Measurements from ENCODE around the gene PPM1L.

Gene PPM1L

GRCh38 chr3:160790726-160791125 lies 34.7 kb downstream of the PPM1L start:
- no peaks in the 10 kb centered on the region for H3K27me3 ChIP-seq (ENCODE audit: insufficient read depth, low read length)
- no peaks in the 10 kb centered on the region for H3K36me3 ChIP-seq (ENCODE audit: insufficient read depth, low read length)
- no peak overlapping the region for H3K9ac ChIP-seq (ENCODE audit: low read depth, low read length)
- H3K9me3 ChIP-seq (ENCODE audit: insufficient read depth, low read depth, low read length) = 0 out of 2 replicates have a peak, but pooled peaks cover 10% of the 10 kb centered on the region
- no peak overlapping the region for H3K4me3 ChIP-seq (ENCODE audit: low read length)
- peaks cover 17% of the 10 kb centered on the region for H3K4me1 ChIP-seq (ENCODE audit: insufficient read depth, low read length)
- H3K27ac ChIP-seq (ENCODE audit: low read depth, low read length) = no peak overlapping the region
- 79% methylated on average over 2 of the region's 2 CpGs for WGBS

GRCh38 chr3:160792540-160792939 lies 36.5 kb downstream of the PPM1L start:
- whole genome bisulfite sequencing = 80% methylated on average over 2 of the region's 2 CpGs
- Histone ChIP-seq H3K4me3 (ENCODE audit: low read length) (no peak overlapping the region), H3K9ac (ENCODE audit: low read depth, low read length) (no peak overlapping the region), H3K27ac (ENCODE audit: low read depth, low read length) (no peak overlapping the region), H3K36me3 (ENCODE audit: insufficient read depth, low read length) (no peaks in the 10 kb centered on the region), H3K9me3 (ENCODE audit: insufficient read depth, low read depth, low read length) (0 out of 2 replicates have a peak, but pooled peaks cover 4% of the 10 kb centered on the region), H3K27me3 (ENCODE audit: insufficient read depth, low read length) (no peaks in the 10 kb centered on the region), H3K4me1 (ENCODE audit: insufficient read depth, low read length) (peaks cover 34% of the 10 kb centered on the region)

- H3K27me3 ChIP-seq (ENCODE audit: insufficient read depth, low read length) = no peaks in the 10 kb centered on the region
- 100% methylated on average over 1 of the region's 1 CpG for WGBS
- no peak overlapping the region for H3K27ac ChIP-seq (ENCODE audit: low read depth, low read length)
- H3K9me3 ChIP-seq (ENCODE audit: insufficient read depth, low read depth, low read length) = no peaks in the 10 kb centered on the region
- H3K4me1 ChIP-seq (ENCODE audit: insufficient read depth, low read length) = peaks cover 34% of the 10 kb centered on the region
- H3K36me3 ChIP-seq (ENCODE audit: insufficient read depth, low read length) = no peaks in the 10 kb centered on the region
- H3K4me3 ChIP-seq (ENCODE audit: low read length) = no peak overlapping the region
- H3K9ac ChIP-seq (ENCODE audit: low read depth, low read length) = no peak overlapping the region
Observed at GRCh38 chr3:160793722-160794252, 37.8 kb downstream of the PPM1L start.

GRCh38 chr3:160796089-160796812 lies 40.2 kb downstream of the PPM1L start:
- peaks cover 27% of the 10 kb centered on the region for H3K4me1 ChIP-seq (ENCODE audit: insufficient read depth, low read length)
- no peak overlapping the region for H3K9ac ChIP-seq (ENCODE audit: low read depth, low read length)
- H3K4me3 ChIP-seq (ENCODE audit: low read length) = no peak overlapping the region
- no peak overlapping the region for H3K27ac ChIP-seq (ENCODE audit: low read depth, low read length)
- WGBS = 85% methylated on average over 4 of the region's 4 CpGs
- no peaks in the 10 kb centered on the region for H3K36me3 ChIP-seq (ENCODE audit: insufficient read depth, low read length)
- no peaks in the 10 kb centered on the region for H3K27me3 ChIP-seq (ENCODE audit: insufficient read depth, low read length)
- no peaks in the 10 kb centered on the region for H3K9me3 ChIP-seq (ENCODE audit: insufficient read depth, low read depth, low read length)

GRCh38 chr3:160796813-160797164 lies 40.8 kb downstream of the PPM1L start:
- H3K27ac ChIP-seq (ENCODE audit: low read depth, low read length) = no peak overlapping the region
- 100% methylated on average over 1 of the region's 1 CpG for WGBS
- H3K4me3 ChIP-seq (ENCODE audit: low read length) = no peak overlapping the region

GRCh38 chr3:160797356-160797755 lies 41.3 kb downstream of the PPM1L start:
- 98% methylated on average over 3 of the region's 3 CpGs for WGBS
- H3K4me1 ChIP-seq (ENCODE audit: insufficient read depth, low read length) = peaks cover 27% of the 10 kb centered on the region
- H3K27ac ChIP-seq (ENCODE audit: low read depth, low read length) = no peak overlapping the region
- no peak overlapping the region for H3K4me3 ChIP-seq (ENCODE audit: low read length)
- no peak overlapping the region for H3K9ac ChIP-seq (ENCODE audit: low read depth, low read length)
- no peaks in the 10 kb centered on the region for H3K9me3 ChIP-seq (ENCODE audit: insufficient read depth, low read depth, low read length)
- H3K27me3 ChIP-seq (ENCODE audit: insufficient read depth, low read length) = no peaks in the 10 kb centered on the region
- no peaks in the 10 kb centered on the region for H3K36me3 ChIP-seq (ENCODE audit: insufficient read depth, low read length)

More at GRCh38 chr3:160796813-160797164, 40.8 kb downstream of the PPM1L start:
- H3K9ac ChIP-seq (ENCODE audit: low read depth, low read length) = no peak overlapping the region
- H3K27me3 ChIP-seq (ENCODE audit: insufficient read depth, low read length) = no peaks in the 10 kb centered on the region
- H3K36me3 ChIP-seq (ENCODE audit: insufficient read depth, low read length) = no peaks in the 10 kb centered on the region
- H3K9me3 ChIP-seq (ENCODE audit: insufficient read depth, low read depth, low read length) = no peaks in the 10 kb centered on the region
- peaks cover 27% of the 10 kb centered on the region for H3K4me1 ChIP-seq (ENCODE audit: insufficient read depth, low read length)

GRCh38 chr3:160801386-160802118 lies 45.5 kb downstream of the PPM1L start:
- Histone ChIP-seq H3K9me3 (ENCODE audit: insufficient read depth, low read depth, low read length) (no peaks in the 10 kb centered on the region), H3K27me3 (ENCODE audit: insufficient read depth, low read length) (no peaks in the 10 kb centered on the region), H3K4me3 (ENCODE audit: low read length) (no peak overlapping the region), H3K4me1 (ENCODE audit: insufficient read depth, low read length) (peaks cover 11% of the 10 kb centered on the region), H3K27ac (ENCODE audit: low read depth, low read length) (no peak overlapping the region), H3K36me3 (ENCODE audit: insufficient read depth, low read length) (no peaks in the 10 kb centered on the region), H3K9ac (ENCODE audit: low read depth, low read length) (no peak overlapping the region)
- 95% methylated on average over 8 of the region's 8 CpGs for WGBS

- Histone ChIP-seq H3K4me3 (ENCODE audit: low read length) (no peak overlapping the region), H3K36me3 (ENCODE audit: insufficient read depth, low read length) (no peaks in the 10 kb centered on the region), H3K4me1 (ENCODE audit: insufficient read depth, low read length) (peaks cover 3% of the 10 kb centered on the region; the same call in 1 of the 2 replicates), H3K9ac (ENCODE audit: low read depth, low read length) (no peak overlapping the region), H3K9me3 (ENCODE audit: insufficient read depth, low read depth, low read length) (no peaks in the 10 kb centered on the region), H3K27me3 (ENCODE audit: insufficient read depth, low read length) (no peaks in the 10 kb centered on the region), H3K27ac (ENCODE audit: low read depth, low read length) (no peak overlapping the region)
- 27% methylated on average over 1 of the region's 1 CpG for WGBS
Observed at GRCh38 chr3:160804762-160805161, 48.7 kb downstream of the PPM1L start.

GRCh38 chr3:160806094-160806493 lies 50.1 kb downstream of the PPM1L start:
- no peaks in the 10 kb centered on the region for H3K27me3 ChIP-seq (ENCODE audit: insufficient read depth, low read length)

GRCh38 chr3:160806686-160807085 lies 50.7 kb downstream of the PPM1L start:
- Histone ChIP-seq H3K4me1 (ENCODE audit: insufficient read depth, low read length) (peaks cover 3% of the 10 kb centered on the region; the same call in 1 of the 2 replicates), H3K9me3 (ENCODE audit: insufficient read depth, low read depth, low read length) (no peaks in the 10 kb centered on the region), H3K27me3 (ENCODE audit: insufficient read depth, low read length) (no peaks in the 10 kb centered on the region), H3K36me3 (ENCODE audit: insufficient read depth, low read length) (no peaks in the 10 kb centered on the region), H3K4me3 (ENCODE audit: low read length) (no peak overlapping the region), H3K9ac (ENCODE audit: low read depth, low read length) (no peak overlapping the region), H3K27ac (ENCODE audit: low read depth, low read length) (no peak overlapping the region)
- WGBS = 94% methylated on average over 3 of the region's 3 CpGs

More at GRCh38 chr3:160806094-160806493, 50.1 kb downstream of the PPM1L start:
- Histone ChIP-seq H3K9ac (ENCODE audit: low read depth, low read length) (no peak overlapping the region), H3K4me3 (ENCODE audit: low read length) (no peak overlapping the region), H3K9me3 (ENCODE audit: insufficient read depth, low read depth, low read length) (no peaks in the 10 kb centered on the region), H3K27ac (ENCODE audit: low read depth, low read length) (no peak overlapping the region), H3K36me3 (ENCODE audit: insufficient read depth, low read length) (no peaks in the 10 kb centered on the region), H3K4me1 (ENCODE audit: insufficient read depth, low read length) (peaks cover 3% of the 10 kb centered on the region; the same call in 1 of the 2 replicates)

GRCh38 chr3:160808838-160809237 lies 52.8 kb downstream of the PPM1L start:
- H3K9ac ChIP-seq (ENCODE audit: low read depth, low read length) = no peak overlapping the region
- H3K9me3 ChIP-seq (ENCODE audit: insufficient read depth, low read depth, low read length) = no peaks in the 10 kb centered on the region
- no peaks in the 10 kb centered on the region for H3K36me3 ChIP-seq (ENCODE audit: insufficient read depth, low read length)
- no peaks in the 10 kb centered on the region for H3K27me3 ChIP-seq (ENCODE audit: insufficient read depth, low read length)
- WGBS = 93% methylated on average over 3 of the region's 3 CpGs
- no peak overlapping the region for H3K4me3 ChIP-seq (ENCODE audit: low read length)
- no peaks in the 10 kb centered on the region for H3K4me1 ChIP-seq (ENCODE audit: insufficient read depth, low read length)
- no peak overlapping the region for H3K27ac ChIP-seq (ENCODE audit: low read depth, low read length)

Measured in HUES64 (cell line).